ENCODE data around the gene ZNF775.

Gene ZNF775

GRCh38 chr7:150415161-150416153 is 36.3 kb downstream of the ZNF775 start:
- WGBS: 90% methylated on average over 19 of the region's 19 CpGs
- no peak overlapping the region for H4K91ac ChIP-seq (ENCODE audit: low read length)
- no peak for DNase-seq
- no peak overlapping the region for H3K9ac ChIP-seq (ENCODE audit: low read length)
- H2BK15ac ChIP-seq (ENCODE audit: low read depth, poor library complexity, severe bottlenecking): no peak overlapping the region
- H3K36me3 ChIP-seq (ENCODE audit: control insufficient read depth in 1 of 2, insufficient read depth in 2 of 2, low read depth in 1 of 2, low read length in 2 of 2): no peaks in the 10 kb centered on the region
- H2AK5ac ChIP-seq (ENCODE audit: low read length, severe bottlenecking): no peak overlapping the region
- no peak overlapping the region for H3K23ac ChIP-seq (ENCODE audit: low read length in 2 of 2)
- no peak overlapping the region for H2BK12ac ChIP-seq (ENCODE audit: low read length in 2 of 2)
- no peak overlapping the region for H3K27ac ChIP-seq (ENCODE audit: low read length, poor library complexity, severe bottlenecking)
- H3K4me3 ChIP-seq (ENCODE audit: insufficient read depth in 1 of 2, low read depth in 1 of 2, low read length in 2 of 2): no peak overlapping the region
- no peaks in the 10 kb centered on the region for H3K9me3 ChIP-seq (ENCODE audit: control insufficient read depth, low read length)
- peaks cover 21% of the 10 kb centered on the region for H3K4me1 ChIP-seq (ENCODE audit: control insufficient read depth, insufficient read depth, low read depth, low read length)
- H2AFZ ChIP-seq (ENCODE audit: low read depth, low read length): no peak overlapping the region
- H3K79me1 ChIP-seq (replicated peaks; ENCODE audit: low read length, poor library complexity, severe bottlenecking): no peaks in the 10 kb centered on the region
- H2BK120ac ChIP-seq (ENCODE audit: low read depth, low read length): no peak overlapping the region
- no peak overlapping the region for H3K4ac ChIP-seq (ENCODE audit: low read depth in 1 of 2, low read length in 2 of 2)
- H2BK5ac ChIP-seq (ENCODE audit: low read depth, low read length, poor library complexity, severe bottlenecking): no peak overlapping the region
- no peak overlapping the region for H3K4me2 ChIP-seq (ENCODE audit: low read length, poor library complexity, severe bottlenecking)
- H3K27me3 ChIP-seq (ENCODE audit: control insufficient read depth in 1 of 2, insufficient read depth in 1 of 2, low read length in 2 of 2): peaks cover 0 to 5% of the 10 kb centered on the region in 2 experiments
- no peak overlapping the region for H4K8ac ChIP-seq (ENCODE audit: low read length)
- H3K14ac ChIP-seq (ENCODE audit: low read length in 2 of 2): no peak overlapping the region
- no peak overlapping the region for H3K18ac ChIP-seq (ENCODE audit: low read depth in 1 of 2, low read length in 2 of 2)

GRCh38 chr7:150417239-150417638 is 38.1 kb downstream of the ZNF775 start:
- Histone ChIP-seq H3K14ac (ENCODE audit: low read length in 2 of 2) (no peak overlapping the region), H2BK120ac (ENCODE audit: low read depth, low read length) (no peak overlapping the region), H3K27ac (ENCODE audit: low read length, poor library complexity, severe bottlenecking) (no peak overlapping the region), H3K9ac (ENCODE audit: low read length) (no peak overlapping the region), H2BK5ac (ENCODE audit: low read depth, low read length, poor library complexity, severe bottlenecking) (peak overlapping the region; percentile 8), H3K23ac (ENCODE audit: low read length in 2 of 2) (no peak overlapping the region), H4K8ac (ENCODE audit: low read length) (no peak overlapping the region), H3K4me1 (ENCODE audit: control insufficient read depth, insufficient read depth, low read depth, low read length) (peaks cover 8% of the 10 kb centered on the region), H3K79me1 (replicated peaks; ENCODE audit: low read length, poor library complexity, severe bottlenecking) (no peaks in the 10 kb centered on the region), H3K9me3 (ENCODE audit: control insufficient read depth, low read length) (no peaks in the 10 kb centered on the region), H2AK5ac (ENCODE audit: low read length, severe bottlenecking) (no peak overlapping the region), H2BK12ac (ENCODE audit: low read length in 2 of 2) (no peak overlapping the region), H2BK15ac (ENCODE audit: low read depth, poor library complexity, severe bottlenecking) (no peak overlapping the region), H3K4me3 (ENCODE audit: insufficient read depth in 1 of 2, low read depth in 1 of 2, low read length in 2 of 2) (no peak overlapping the region), H3K18ac (ENCODE audit: low read depth in 1 of 2, low read length in 2 of 2) (no peak overlapping the region), H3K27me3 (ENCODE audit: control insufficient read depth in 1 of 2, insufficient read depth in 1 of 2, low read length in 2 of 2) (peaks cover 0 to 5% of the 10 kb centered on the region in 2 experiments), H2AFZ (ENCODE audit: low read depth, low read length) (no peak overlapping the region), H3K36me3 (ENCODE audit: control insufficient read depth in 1 of 2, insufficient read depth in 2 of 2, low read depth in 1 of 2, low read length in 2 of 2) (no peaks in the 10 kb centered on the region), H3K4me2 (ENCODE audit: low read length, poor library complexity, severe bottlenecking) (no peak overlapping the region), H3K4ac (ENCODE audit: low read depth in 1 of 2, low read length in 2 of 2) (no peak overlapping the region), H4K91ac (ENCODE audit: low read length) (no peak overlapping the region)
- DNase-seq: no peak
- WGBS: 91% methylated on average over 10 of the region's 10 CpGs

- Histone ChIP-seq H3K9me3 (ENCODE audit: control insufficient read depth, low read length) (no peaks in the 10 kb centered on the region), H3K4me2 (ENCODE audit: low read length, poor library complexity, severe bottlenecking) (no peak overlapping the region), H4K91ac (ENCODE audit: low read length) (no peak overlapping the region), H2BK120ac (ENCODE audit: low read depth, low read length) (no peak overlapping the region), H3K4me1 (ENCODE audit: control insufficient read depth, insufficient read depth, low read depth, low read length) (peaks cover 8% of the 10 kb centered on the region), H3K23ac (ENCODE audit: low read length in 2 of 2) (no peak overlapping the region), H2BK5ac (ENCODE audit: low read depth, low read length, poor library complexity, severe bottlenecking) (no peak overlapping the region), H3K27me3 (ENCODE audit: control insufficient read depth in 1 of 2, insufficient read depth in 1 of 2, low read length in 2 of 2) (peaks cover 0 to 5% of the 10 kb centered on the region in 2 experiments), H2BK12ac (ENCODE audit: low read length in 2 of 2) (no peak overlapping the region), H3K14ac (ENCODE audit: low read length in 2 of 2) (no peak overlapping the region), H3K36me3 (ENCODE audit: control insufficient read depth in 1 of 2, insufficient read depth in 2 of 2, low read depth in 1 of 2, low read length in 2 of 2) (no peaks in the 10 kb centered on the region), H3K27ac (ENCODE audit: low read length, poor library complexity, severe bottlenecking) (no peak overlapping the region), H3K9ac (ENCODE audit: low read length) (no peak overlapping the region), H2BK15ac (ENCODE audit: low read depth, poor library complexity, severe bottlenecking) (no peak overlapping the region), H2AFZ (ENCODE audit: low read depth, low read length) (no peak overlapping the region), H4K8ac (ENCODE audit: low read length) (no peak overlapping the region), H3K4ac (ENCODE audit: low read depth in 1 of 2, low read length in 2 of 2) (no peak overlapping the region), H3K79me1 (replicated peaks; ENCODE audit: low read length, poor library complexity, severe bottlenecking) (no peaks in the 10 kb centered on the region), H3K18ac (ENCODE audit: low read depth in 1 of 2, low read length in 2 of 2) (no peak overlapping the region), H2AK5ac (ENCODE audit: low read length, severe bottlenecking) (no peak overlapping the region), H3K4me3 (ENCODE audit: insufficient read depth in 1 of 2, low read depth in 1 of 2, low read length in 2 of 2) (no peak overlapping the region)
- whole genome bisulfite sequencing: 97% methylated on average over 6 of the region's 6 CpGs
- no peak for DNase-seq
Measured at GRCh38 chr7:150417863-150418262, 38.7 kb downstream of the ZNF775 start.

- H3K14ac ChIP-seq (ENCODE audit: low read length in 2 of 2): no peak overlapping the region
- H4K8ac ChIP-seq (ENCODE audit: low read length): no peak overlapping the region
- no peak overlapping the region for H3K4me2 ChIP-seq (ENCODE audit: low read length, poor library complexity, severe bottlenecking)
- DNase-seq: no peak
- H3K18ac ChIP-seq (ENCODE audit: low read depth in 1 of 2, low read length in 2 of 2): no peak overlapping the region
- H3K27ac ChIP-seq (ENCODE audit: low read length, poor library complexity, severe bottlenecking): no peak overlapping the region
- H3K4me1 ChIP-seq (ENCODE audit: control insufficient read depth, insufficient read depth, low read depth, low read length): no peaks in the 10 kb centered on the region
- no peaks in the 10 kb centered on the region for H3K9me3 ChIP-seq (ENCODE audit: control insufficient read depth, low read length)
- no peaks in the 10 kb centered on the region for H3K27me3 ChIP-seq (ENCODE audit: control insufficient read depth in 1 of 2, insufficient read depth in 1 of 2, low read length in 2 of 2)
- H2BK5ac ChIP-seq (ENCODE audit: low read depth, low read length, poor library complexity, severe bottlenecking): no peak overlapping the region
- WGBS: 82% methylated on average over 2 of the region's 2 CpGs
- H3K4ac ChIP-seq (ENCODE audit: low read depth in 1 of 2, low read length in 2 of 2): no peak overlapping the region
- H3K36me3 ChIP-seq (ENCODE audit: control insufficient read depth in 1 of 2, insufficient read depth in 2 of 2, low read depth in 1 of 2, low read length in 2 of 2): no peaks in the 10 kb centered on the region
- no peak overlapping the region for H2BK12ac ChIP-seq (ENCODE audit: low read length in 2 of 2)
- no peak overlapping the region for H3K4me3 ChIP-seq (ENCODE audit: insufficient read depth in 1 of 2, low read depth in 1 of 2, low read length in 2 of 2)
- no peak overlapping the region for H3K23ac ChIP-seq (ENCODE audit: low read length in 2 of 2)
- H2AK5ac ChIP-seq (ENCODE audit: low read length, severe bottlenecking): no peak overlapping the region
- no peak overlapping the region for H2BK15ac ChIP-seq (ENCODE audit: low read depth, poor library complexity, severe bottlenecking)
- H2BK120ac ChIP-seq (ENCODE audit: low read depth, low read length): no peak overlapping the region
- H4K91ac ChIP-seq (ENCODE audit: low read length): no peak overlapping the region
- no peak overlapping the region for H3K9ac ChIP-seq (ENCODE audit: low read length)
- no peaks in the 10 kb centered on the region for H3K79me1 ChIP-seq (replicated peaks; ENCODE audit: low read length, poor library complexity, severe bottlenecking)
- H2AFZ ChIP-seq (ENCODE audit: low read depth, low read length): no peak overlapping the region
Measured at GRCh38 chr7:150420242-150420641, 41.1 kb downstream of the ZNF775 start.

Measured in mesenchymal stem cell (in vitro differentiated cells and primary cell).